Measurements from ENCODE around the gene PARP9.
"Not testable (repeated sequence)": the region's sequence is repeated elsewhere in the genome, so short reads cannot be mapped to it uniquely, and the experiment has no call there.

PARP9 gene

GRCh38 chr3:122520861-122521260 is 43.2 kb downstream of the PARP9 start:
- no peak for DNase-seq

- peak; percentile 21 for DNase-seq
Measured at GRCh38 chr3:122519693-122520092, 44.4 kb downstream of the PARP9 start.

- no peak for DNase-seq
Measured at GRCh38 chr3:122516846-122517360, 47.2 kb downstream of the PARP9 start.

GRCh38 chr3:122515870-122516269 is 48.2 kb downstream of the PARP9 start:
- DNase-seq = no peak

- no peak for DNase-seq
Measured at GRCh38 chr3:122515020-122515468, 49.1 kb downstream of the PARP9 start.

GRCh38 chr3:122514123-122515019 is 49.7 kb downstream of the PARP9 start, which contains the start of gene KPNA1:
KPNA1 (minus strand) TSS chr3:122514939; CDS start chr3:122496565, 18,374 bp downstream.
- peak; percentile 90 for DNase-seq

- no peak for DNase-seq
Measured at GRCh38 chr3:122513386-122514122, 50.5 kb downstream of the PARP9 start.

- no peak for DNase-seq
Measured at GRCh38 chr3:122512284-122512683, 51.8 kb downstream of the PARP9 start.

GRCh38 chr3:122510878-122511535 is 53.1 kb downstream of the PARP9 start:
- DNase-seq = no peak

GRCh38 chr3:122508944-122509343 is 55.2 kb downstream of the PARP9 start:
- not testable (repeated sequence) for DNase-seq

GRCh38 chr3:122508135-122508914 is 55.8 kb downstream of the PARP9 start:
- DNase-seq = no peak

GRCh38 chr3:122506450-122506849 is 57.6 kb downstream of the PARP9 start:
- no peak for DNase-seq

GRCh38 chr3:122505676-122506075 is 58.4 kb downstream of the PARP9 start:
- no peak for DNase-seq

- no peak for DNase-seq
Measured at GRCh38 chr3:122502941-122503340, 61.2 kb downstream of the PARP9 start.

GRCh38 chr3:122502139-122502538 is 62.0 kb downstream of the PARP9 start:
- no peak for DNase-seq

- DNase-seq = not testable (repeated sequence)
Measured at GRCh38 chr3:122500964-122501363, 63.1 kb downstream of the PARP9 start.

- no peak for DNase-seq
Measured at GRCh38 chr3:122498152-122498551, 65.9 kb downstream of the PARP9 start.

- peak; percentile 85 for DNase-seq
Measured at GRCh38 chr3:122497425-122497824, 66.7 kb downstream of the PARP9 start.

- no peak for DNase-seq
Measured at GRCh38 chr3:122496508-122496907, 67.6 kb downstream of the PARP9 start.

GRCh38 chr3:122493296-122493695 is 70.8 kb downstream of the PARP9 start:
- peak; percentile 86 for DNase-seq

GRCh38 chr3:122488262-122488973 is 75.7 kb downstream of the PARP9 start:
- no peak for DNase-seq

Data from fibroblast of skin of scalp (primary cell).